A549 (cell line): ENCODE data around the gene CDX2. TPM values are rescaled to one million over a fixed set of nuclear protein-coding genes. Genes with fewer than 3 reads are reported as not detected.

ENCODE experiments used
- ATAC-seq, 2 experiments: fragments of 200-7000 bp in 1 of 2; fragments of >200 bp in 1 of 2; cut with Nextera tagmentation in 1 of 2; cut with Tn5 transposase in 1 of 2; 3 replicates each; pipeline versions ENCODE4 v1.8.0 to v1.9.1; 2018 to 2020; ENCODE audit warnings: mild to moderate bottlenecking in 1 of 2, moderate library complexity in 1 of 2
- CTCF ChIA-PET: fragments of 300-600 bp; sonication (Branson Sonifier 250); formaldehyde crosslinking; extraction: SDS; loops from one replicate; lab custom pipeline; 2021; ENCODE audit warnings: antibody characterized with exemption, inconsistent platforms; lab: Yijun Ruan, JAX
- POLR2A ChIA-PET: fragments of 350-600 bp; formaldehyde crosslinking; extraction: SDS; loops from one replicate; lab custom pipeline; 2021; ENCODE audit warnings: antibody characterized with exemption, inconsistent platforms; lab: Yijun Ruan, JAX
- DNase-seq, 2 experiments: peaks; one replicate each; pipeline versions ENCODE4 v3.0.0 to v3.0.0-alpha.2; 2011 to 2016; ENCODE audit warnings: low read depth in 1 of 2, low spot score in 1 of 2
- FAIRE-seq: peaks from 2 replicates; lab custom pipeline; 2011; peaks lifted over from hg19 to GRCh38; lab: Jason Lieb, UNC
- H3K27ac ChIP-seq, 2 experiments: fragments of >200 bp; sonication (Bioruptor Twin); formaldehyde crosslinking; 3 replicates each; pipeline ENCODE4 v1.5.1; 2016 to 2017
- H3K4me1 ChIP-seq: fragments of >200 bp; sonication (Bioruptor Twin); formaldehyde crosslinking; 3 replicates; pipeline ENCODE4 v1.6.1; 2016
- H3K4me2 ChIP-seq: fragments of >200 bp; sonication (Bioruptor Twin); formaldehyde crosslinking; 3 replicates; pipeline ENCODE4 v1.6.1; 2016
- H3K4me3 ChIP-seq: fragments of >200 bp; sonication (Bioruptor Twin); formaldehyde crosslinking; 3 replicates; pipeline ENCODE4 v1.5.1; 2016
- H3K9me3 ChIP-seq: fragments of >200 bp; sonication (Bioruptor Twin); formaldehyde crosslinking; 3 replicates; pipeline ENCODE4 v1.6.1; 2016
- CBX2 ChIP-seq: fragments of 200-600 bp; sonication (generic); IDR thresholded peaks from 2 replicates; pipeline ENCODE4 v1.6.1; 2016; ENCODE audit warnings: low read depth, mild to moderate bottlenecking, borderline replicate concordance
- CBX8 ChIP-seq: fragments of 200-600 bp; sonication (generic); IDR thresholded peaks from 2 replicates; pipeline ENCODE4 v1.6.1; 2016
- CEBPB ChIP-seq, 2 experiments: fragments of >200 bp in 1 of 2; sonication (Bioruptor Twin) in 1 of 2; formaldehyde crosslinking in 1 of 2; IDR thresholded peaks; 2 replicates each; pipeline ENCODE4 v1.6.1; 2012 to 2016
- CHD2 ChIP-seq: fragments of 150-350 bp; IDR thresholded peaks from 2 replicates; pipeline ENCODE4 v1.6.1; 2014; ENCODE audit warnings: low read length; ENCODE audit not compliant: partially characterized antibody
- EHMT2 ChIP-seq: fragments of 200-600 bp; sonication (generic); IDR thresholded peaks from 2 replicates; pipeline ENCODE4 v1.6.1; 2016; ENCODE audit warnings: antibody characterized with exemption, low read depth, mild to moderate bottlenecking, moderate library complexity
- FOSB ChIP-seq: fragments of 250-450 bp; sonication (Bioruptor Pico); IDR thresholded peaks from 2 replicates; pipeline ENCODE4 v1.5.0; 2020; ENCODE audit warnings: mild to moderate bottlenecking, moderate library complexity
- FOSL2 ChIP-seq, 2 experiments: fragments of 450-650 bp in 1 of 2; fragments of >200 bp in 1 of 2; sonication (Bioruptor Twin) in 1 of 2; formaldehyde crosslinking; IDR thresholded peaks; 2 replicates each; pipeline versions ENCODE4 v1.5.0 to v1.6.1; 2016 to 2020; ENCODE audit warnings: mild to moderate bottlenecking in 1 of 2, moderate library complexity in 1 of 2
- FOXS1 ChIP-seq: fragments of 250-450 bp; sonication (Bioruptor Pico); IDR thresholded peaks from 2 replicates; pipeline ENCODE4 v1.5.0; 2020; ENCODE audit warnings: mild to moderate bottlenecking, moderate library complexity
- HDAC2 ChIP-seq: fragments of 200-600 bp; sonication (generic); IDR thresholded peaks from 2 replicates; pipeline ENCODE4 v1.6.1; 2016
- HOXA7 ChIP-seq: fragments of 250-450 bp; sonication (Bioruptor Pico); IDR thresholded peaks from 2 replicates; pipeline ENCODE4 v1.5.0; 2020; ENCODE audit warnings: mild to moderate bottlenecking, moderate library complexity
- JUNB ChIP-seq: fragments of >200 bp; sonication (Bioruptor Twin); formaldehyde crosslinking; IDR thresholded peaks from 2 replicates; pipeline ENCODE4 v1.6.1; 2016
- KDM1A ChIP-seq: fragments of 200-600 bp; sonication (generic); IDR thresholded peaks from 2 replicates; pipeline ENCODE4 v1.6.1; 2016; ENCODE audit warnings: low read depth, mild to moderate bottlenecking
- KDM5A ChIP-seq: fragments of 200-600 bp; sonication (generic); IDR thresholded peaks from 2 replicates; pipeline ENCODE4 v1.6.1; 2016; ENCODE audit warnings: antibody characterized with exemption, mild to moderate bottlenecking
- MAFK ChIP-seq: fragments of 450-650 bp; IDR thresholded peaks from 2 replicates; pipeline ENCODE4 v1.6.1; 2014; ENCODE audit not compliant: partially characterized antibody
- MAZ ChIP-seq: fragments of 150-350 bp; IDR thresholded peaks from 2 replicates; pipeline ENCODE4 v1.6.1; 2014; ENCODE audit warnings: antibody characterized with exemption, low read depth, low read length, borderline replicate concordance
- NFE2L2 ChIP-seq: fragments of 150-350 bp; conservative IDR thresholded peaks from 2 replicates; pipeline ENCODE4 v1.6.1; 2014; ENCODE audit warnings: low read length
- RARB ChIP-seq: fragments of 250-450 bp; sonication (Bioruptor Pico); IDR thresholded peaks from 2 replicates; pipeline ENCODE4 v1.8.0; 2021; ENCODE audit warnings: mild to moderate bottlenecking, moderate library complexity
- TP53 ChIP-seq: fragments of 250-450 bp; sonication (Bioruptor Pico); IDR thresholded peaks from 2 replicates; pipeline ENCODE4 v1.5.0; 2021; ENCODE audit warnings: mild to moderate bottlenecking, moderate library complexity
- ZFP36 ChIP-seq: fragments of 450-650 bp; IDR thresholded peaks from 2 replicates; pipeline ENCODE4 v1.6.1; 2014; ENCODE audit warnings: borderline replicate concordance; ENCODE audit not compliant: partially characterized antibody
- ZSCAN20 ChIP-seq: fragments of 250-450 bp; sonication (Bioruptor Pico); IDR thresholded peaks from 2 replicates; pipeline ENCODE4 v1.8.0; 2022; ENCODE audit warnings: mild to moderate bottlenecking, moderate library complexity
- WGBS: methylation state at CpG from one replicate; pipeline ENCODE4 v1.1.6; 2017; ENCODE audit errors: missing lambda C conversion rate; 5-methylcytosine and 5-hydroxymethylcytosine counted together
- polyA plus RNA-seq, 4 experiments: library from polyadenylated mRNA; depleted of rRNA in 3 of 4; stranded (reverse); fragments of >200 nt; fragmentation: RNase III in 1 of 4; extraction: RNeasy Plus Mini Kit Qiagen cat#74134 plus additional on column Dnase treatment in 1 of 4; gene quantifications; 2 replicates in 3 of 4; 3 replicates in 1 of 4; pipeline ENCODE4 v1.2.3, GENCODE V29; 2011 to 2017
- TF ChIP-seq, protein P1 (sequence below): IDR thresholded peaks from 2 replicates; pipeline ENCODE4 v1.6.1; 2012; ENCODE audit warnings: low read depth, borderline replicate concordance
- TF ChIP-seq, protein P2 (sequence below): fragments of 150-350 bp; IDR thresholded peaks from 2 replicates; pipeline ENCODE4 v1.6.1; 2014; ENCODE audit warnings: low read depth, mild to moderate bottlenecking, low read length
- TF ChIP-seq, protein P3 (sequence below): fragments of 250-450 bp; sonication (Bioruptor Pico); IDR thresholded peaks from 2 replicates; pipeline ENCODE4 v1.5.0; 2021; ENCODE audit warnings: mild to moderate bottlenecking, moderate library complexity, borderline replicate concordance
- TF ChIP-seq, protein P4 (sequence below): IDR thresholded peaks from 2 replicates; pipeline ENCODE4 v1.6.1; 2012
- TF ChIP-seq, protein P5 (sequence below): fragments of 450-650 bp; IDR thresholded peaks from 2 replicates; pipeline ENCODE4 v1.6.1; 2014; ENCODE audit warnings: antibody characterized with exemption
- TF ChIP-seq, protein P6 (sequence below): fragments of >200 bp; sonication (Bioruptor Twin); formaldehyde crosslinking; IDR thresholded peaks from 2 replicates; pipeline ENCODE4 v1.6.1; 2016

CDX2 gene
- polyA plus RNA-seq, 2 of the 4 experiments (the other 2 are of a cell fraction) = 0.14 to 0.19 TPM

DNA sequence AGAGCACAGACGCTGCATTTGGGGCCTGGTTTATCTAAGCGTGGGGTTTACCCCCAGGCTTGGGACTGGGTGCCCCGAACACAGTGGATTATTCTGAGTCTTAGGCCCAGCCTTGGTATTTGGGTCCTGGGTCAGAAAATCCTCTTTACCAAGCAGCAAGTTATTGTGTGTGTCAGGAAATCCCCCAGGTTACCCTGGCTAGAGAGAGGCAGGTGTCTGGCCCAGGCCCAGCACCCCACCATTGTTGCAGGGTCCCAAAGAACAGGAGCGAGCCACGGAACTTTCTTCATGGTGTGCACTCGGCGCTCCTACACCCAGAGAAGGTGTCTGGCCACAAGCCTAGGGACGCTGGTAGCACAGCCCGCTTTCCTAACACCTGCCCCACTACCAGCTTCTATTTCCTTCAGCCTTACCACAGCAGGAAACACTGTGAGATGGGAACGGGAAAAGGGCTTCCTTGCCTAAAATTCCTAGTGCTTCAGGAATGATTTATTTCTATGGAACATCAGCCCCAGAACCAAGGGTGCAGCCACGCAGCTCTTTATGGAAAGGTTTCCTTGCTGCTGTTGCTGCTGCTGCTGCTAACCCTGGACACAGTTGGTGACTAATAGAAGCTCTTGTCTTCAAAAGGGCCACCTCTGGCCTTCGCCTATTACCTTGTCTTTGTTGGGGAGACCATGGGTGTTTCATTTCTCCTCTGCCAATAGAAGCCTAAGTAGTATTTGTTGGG is 7.4 kb upstream of the CDX2 start:
- TF ChIP-seq, protein P1, sequence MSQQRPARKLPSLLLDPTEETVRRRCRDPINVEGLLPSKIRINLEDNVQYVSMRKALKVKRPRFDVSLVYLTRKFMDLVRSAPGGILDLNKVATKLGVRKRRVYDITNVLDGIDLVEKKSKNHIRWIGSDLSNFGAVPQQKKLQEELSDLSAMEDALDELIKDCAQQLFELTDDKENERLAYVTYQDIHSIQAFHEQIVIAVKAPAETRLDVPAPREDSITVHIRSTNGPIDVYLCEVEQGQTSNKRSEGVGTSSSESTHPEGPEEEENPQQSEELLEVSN = no peak
- no peak for TF ChIP-seq MAZ
- no peak for TF ChIP-seq FOSB
- no peak for TF ChIP-seq NFE2L2
- TF ChIP-seq CBX8 = no peak
- TF ChIP-seq ZFP36 = no peak
- TF ChIP-seq, protein P2, sequence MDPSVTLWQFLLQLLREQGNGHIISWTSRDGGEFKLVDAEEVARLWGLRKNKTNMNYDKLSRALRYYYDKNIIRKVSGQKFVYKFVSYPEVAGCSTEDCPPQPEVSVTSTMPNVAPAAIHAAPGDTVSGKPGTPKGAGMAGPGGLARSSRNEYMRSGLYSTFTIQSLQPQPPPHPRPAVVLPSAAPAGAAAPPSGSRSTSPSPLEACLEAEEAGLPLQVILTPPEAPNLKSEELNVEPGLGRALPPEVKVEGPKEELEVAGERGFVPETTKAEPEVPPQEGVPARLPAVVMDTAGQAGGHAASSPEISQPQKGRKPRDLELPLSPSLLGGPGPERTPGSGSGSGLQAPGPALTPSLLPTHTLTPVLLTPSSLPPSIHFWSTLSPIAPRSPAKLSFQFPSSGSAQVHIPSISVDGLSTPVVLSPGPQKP = no peak
- TF ChIP-seq, protein P3, sequence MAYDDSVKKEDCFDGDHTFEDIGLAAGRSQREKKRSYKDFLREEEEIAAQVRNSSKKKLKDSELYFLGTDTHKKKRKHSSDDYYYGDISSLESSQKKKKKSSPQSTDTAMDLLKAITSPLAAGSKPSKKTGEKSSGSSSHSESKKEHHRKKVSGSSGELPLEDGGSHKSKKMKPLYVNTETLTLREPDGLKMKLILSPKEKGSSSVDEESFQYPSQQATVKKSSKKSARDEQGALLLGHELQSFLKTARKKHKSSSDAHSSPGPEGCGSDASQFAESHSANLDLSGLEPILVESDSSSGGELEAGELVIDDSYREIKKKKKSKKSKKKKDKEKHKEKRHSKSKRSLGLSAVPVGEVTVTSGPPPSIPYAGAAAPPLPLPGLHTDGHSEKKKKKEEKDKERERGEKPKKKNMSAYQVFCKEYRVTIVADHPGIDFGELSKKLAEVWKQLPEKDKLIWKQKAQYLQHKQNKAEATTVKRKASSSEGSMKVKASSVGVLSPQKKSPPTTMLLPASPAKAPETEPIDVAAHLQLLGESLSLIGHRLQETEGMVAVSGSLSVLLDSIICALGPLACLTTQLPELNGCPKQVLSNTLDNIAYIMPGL (CRISPR knock-in tag) = no peak
- TF ChIP-seq ZSCAN20 (CRISPR knock-in tag) = no peak
- no peak for TF ChIP-seq FOSL2 (IDR thresholded peaks at IDR 0.05)
- no peak for TF ChIP-seq FOSL2 (CRISPR knock-in tag; IDR thresholded peaks at IDR 0.05)
- TF ChIP-seq HOXA7 = no peak
- TF ChIP-seq, protein P4, sequence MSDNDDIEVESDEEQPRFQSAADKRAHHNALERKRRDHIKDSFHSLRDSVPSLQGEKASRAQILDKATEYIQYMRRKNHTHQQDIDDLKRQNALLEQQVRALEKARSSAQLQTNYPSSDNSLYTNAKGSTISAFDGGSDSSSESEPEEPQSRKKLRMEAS = no peak
- TF ChIP-seq, protein P5, sequence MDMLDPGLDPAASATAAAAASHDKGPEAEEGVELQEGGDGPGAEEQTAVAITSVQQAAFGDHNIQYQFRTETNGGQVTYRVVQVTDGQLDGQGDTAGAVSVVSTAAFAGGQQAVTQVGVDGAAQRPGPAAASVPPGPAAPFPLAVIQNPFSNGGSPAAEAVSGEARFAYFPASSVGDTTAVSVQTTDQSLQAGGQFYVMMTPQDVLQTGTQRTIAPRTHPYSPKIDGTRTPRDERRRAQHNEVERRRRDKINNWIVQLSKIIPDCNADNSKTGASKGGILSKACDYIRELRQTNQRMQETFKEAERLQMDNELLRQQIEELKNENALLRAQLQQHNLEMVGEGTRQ = no peak
- no peak for TF ChIP-seq CHD2
- H3K4me1 ChIP-seq = no peaks in the 10 kb centered on the region; the same call in 2 of the 3 replicates
- DNase-seq = no peak
- H3K4me2 ChIP-seq = no peak overlapping the region
- FAIRE-seq = no peak
- ChIA-PET POLR2A (no interaction called here), CTCF (interaction anchor here (1.1 to 1.9 kb wide), 6 partner anchors 8 to 601 kb away, joined by 3 to 7 read pairs (median 5); no protein-coding TSS in a partner anchor)
- H3K27ac ChIP-seq = no peak overlapping the region
- no peak overlapping the region for H3K4me3 ChIP-seq
- H3K9me3 ChIP-seq = no peaks in the 10 kb centered on the region
- WGBS = 84% methylated on average over 11 of the region's 12 CpGs
- ATAC-seq = no peak

DNA sequence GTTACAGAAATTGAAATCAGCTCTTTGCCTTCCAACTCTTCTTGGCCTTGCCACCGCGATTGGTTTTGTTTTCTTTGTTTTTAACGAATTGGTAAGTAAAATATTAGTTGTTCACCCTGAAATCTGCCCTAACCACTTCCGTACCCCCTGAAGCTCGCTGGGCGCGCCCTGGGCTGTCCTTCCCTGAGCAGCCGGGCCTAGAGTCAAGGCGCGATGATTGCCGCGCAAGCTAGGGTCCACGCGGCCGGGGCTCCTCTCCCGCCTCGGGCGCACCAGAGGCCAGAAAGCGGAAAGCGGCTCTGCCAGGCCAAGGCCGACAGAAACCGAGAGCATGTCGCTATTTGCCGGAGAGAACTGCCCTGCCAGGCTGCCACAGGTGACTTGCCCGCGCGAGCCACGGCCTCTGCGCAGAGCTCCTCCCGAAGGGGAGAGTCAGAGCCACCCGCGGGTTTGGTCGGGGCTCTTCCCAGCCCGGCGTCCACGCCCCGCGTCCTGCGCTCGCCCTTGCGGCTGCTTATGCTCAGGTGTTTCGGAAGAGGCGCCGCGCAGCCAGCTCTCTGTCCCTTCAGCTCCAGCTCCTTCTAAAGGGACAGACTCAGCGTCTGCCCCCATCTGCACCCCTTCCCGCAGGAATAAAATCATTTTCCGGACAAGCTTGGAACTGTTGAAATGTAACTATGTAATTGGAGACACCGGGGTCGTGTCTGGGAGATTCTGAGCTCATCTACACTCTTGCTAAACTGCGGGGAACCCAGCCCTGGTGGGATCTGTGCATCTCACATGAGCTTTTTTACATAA is 6.6 kb upstream of the CDX2 start:
- FAIRE-seq = no peak
- H3K4me1 ChIP-seq = no peaks in the 10 kb centered on the region; the same call in 2 of the 3 replicates
- H3K9me3 ChIP-seq = no peaks in the 10 kb centered on the region
- DNase-seq = no peak
- no peak overlapping the region for H3K4me2 ChIP-seq
- 80% methylated on average over 27 of the region's 51 CpGs for WGBS
- H3K27ac ChIP-seq = no peak overlapping the region
- POLR2A ChIA-PET = no interaction called here
- TF ChIP-seq CHD2 = no peak
- no peak for TF ChIP-seq CEBPB (IDR thresholded peaks at IDR 0.05)
- no peak for TF ChIP-seq EHMT2
- TF ChIP-seq KDM1A = no peak
- TF ChIP-seq NFE2L2 = no peak
- TF ChIP-seq JUNB = no peak
- TF ChIP-seq HDAC2 = no peak
- TF ChIP-seq, protein P6, sequence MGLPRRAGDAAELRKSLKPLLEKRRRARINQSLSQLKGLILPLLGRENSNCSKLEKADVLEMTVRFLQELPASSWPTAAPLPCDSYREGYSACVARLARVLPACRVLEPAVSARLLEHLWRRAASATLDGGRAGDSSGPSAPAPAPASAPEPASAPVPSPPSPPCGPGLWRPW = no peak
- no peak for TF ChIP-seq KDM5A
- TF ChIP-seq MAFK = no peak
- TF ChIP-seq FOXS1 (CRISPR knock-in tag) = no peak
- TF ChIP-seq RARB (CRISPR knock-in tag) = no peak
- no peak for TF ChIP-seq CBX2
- TF ChIP-seq TP53 (CRISPR knock-in tag) = no peak
- no peak for TF ChIP-seq MAZ
- TF ChIP-seq, all 56 proteins: peak for 0
- H3K4me3 ChIP-seq = no peak overlapping the region
- CTCF ChIA-PET = interaction anchor here (1.1 to 1.9 kb wide), 6 partner anchors 9 to 600 kb away, joined by 3 to 7 read pairs (median 5); no protein-coding TSS in a partner anchor
- ATAC-seq = no peak
